PC-3 (cell line): Measurements from ENCODE around the gene SPIRE1. TPM values are rescaled to one million over a fixed set of nuclear protein-coding genes. Genes with fewer than 3 reads are reported as not detected.
A peak's percentile ranks its signal among the peaks of the same experiment; 100 is the strongest.

Experiments used
- ATAC-seq: fragments of 200-7000 bp; cut with Tn5 transposase; 2 replicates; pipeline ENCODE4 v1.9.1; 2020; ENCODE audit warnings: mild to moderate bottlenecking, moderate library complexity
- BruUV-seq: library from RNA; stranded (reverse); fragments of 400-500 nt; replicated peaks from 2 replicates; lab custom pipeline; 2021; lab: Mats Ljungman, UMichigan
- CTCF ChIA-PET: fragments of 300-600 bp; sonication (Branson Sonifier 250); formaldehyde crosslinking; loops from one replicate; lab custom pipeline; 2022; ENCODE audit warnings: antibody characterized with exemption; lab: Charles Lee
- POLR2A ChIA-PET: fragments of 300-600 bp; sonication (Branson Sonifier 250); formaldehyde crosslinking; loops from one replicate; lab custom pipeline; 2022; ENCODE audit warnings: antibody characterized with exemption; ENCODE audit not compliant: unreplicated experiment; lab: Charles Lee
- DNase-seq: peaks from one replicate; pipeline ENCODE4 v3.0.0-alpha.2; 2015
- H2AFZ ChIP-seq: fragments of 300-600 bp; sonication (generic); 2 replicates; pipeline ENCODE4 v1.6.0; 2016; ENCODE audit warnings: antibody characterized with exemption, low read length
- H3F3A ChIP-seq: fragments of 300-600 bp; sonication (generic); one replicate; pipeline ENCODE4 v1.6.0; 2017; ENCODE audit warnings: antibody characterized with exemption, low read length, control low read depth, mild to moderate bottlenecking; ENCODE audit not compliant: unreplicated experiment
- H3K27ac ChIP-seq: fragments of 300-600 bp; sonication (generic); 2 replicates; pipeline ENCODE4 v1.5.1; 2016; ENCODE audit warnings: mild to moderate bottlenecking, low read length
- H3K27me3 ChIP-seq: fragments of 300-600 bp; sonication (generic); 2 replicates; pipeline ENCODE4 v1.6.1; 2016; ENCODE audit warnings: low read length, mixed read lengths
- H3K36me3 ChIP-seq: fragments of 300-600 bp; sonication (generic); 2 replicates; pipeline ENCODE4 v1.6.1; 2016; ENCODE audit warnings: low read depth, mixed run types, low read length, mixed read lengths
- H3K4me1 ChIP-seq: fragments of 300-600 bp; sonication (generic); 2 replicates; pipeline ENCODE4 v1.5.1; 2016; ENCODE audit warnings: low read length; ENCODE audit not compliant: insufficient read depth
- H3K4me2 ChIP-seq: fragments of 300-600 bp; sonication (generic); 2 replicates; pipeline ENCODE4 v1.6.0; 2016; ENCODE audit warnings: low read length
- H3K4me3 ChIP-seq: fragments of 300-600 bp; sonication (generic); 2 replicates; pipeline ENCODE4 v1.5.1; 2016; ENCODE audit warnings: mild to moderate bottlenecking, low read length, mixed read lengths
- H3K79me2 ChIP-seq: fragments of 300-600 bp; sonication (generic); 2 replicates; pipeline ENCODE4 v1.6.1; 2017; ENCODE audit warnings: low read length, mixed read lengths
- H3K9ac ChIP-seq: fragments of 300-600 bp; sonication (generic); 2 replicates; pipeline ENCODE4 v1.6.0; 2016; ENCODE audit warnings: mild to moderate bottlenecking, low read length
- H3K9me2 ChIP-seq: fragments of 300-600 bp; sonication (generic); replicated peaks from 2 replicates; pipeline ENCODE4 v1.6.1; 2016; ENCODE audit warnings: mixed run types, low read length, mixed read lengths
- H3K9me3 ChIP-seq: fragments of 300-600 bp; sonication (generic); 2 replicates; pipeline ENCODE4 v1.6.1; 2016; ENCODE audit warnings: low read length, mixed read lengths
- H4K20me1 ChIP-seq: fragments of 300-600 bp; sonication (generic); 2 replicates; pipeline ENCODE4 v1.6.1; 2016; ENCODE audit warnings: low read length, mixed read lengths
- EZH2 ChIP-seq: fragments of 300-600 bp; sonication (generic); IDR thresholded peaks from one replicate; pipeline ENCODE4 v1.6.1; 2017; ENCODE audit warnings: antibody characterized with exemption, mild to moderate bottlenecking, low read length; ENCODE audit not compliant: unreplicated experiment
- EZH2phosphoT487 ChIP-seq: fragments of 300-600 bp; sonication (generic); IDR thresholded peaks from 2 replicates; pipeline ENCODE4 v1.6.1; 2018; ENCODE audit warnings: mild to moderate bottlenecking, antibody characterized with exemption, low read length, borderline replicate concordance
- intact Hi-C: fragments of 100-400 bp; cut with micrococcal nuclease; formaldehyde crosslinking; loops from 2 replicates; pipeline ENCODE4 v1.9.0; 2023
- total RNA-seq: library from RNA; depleted of rRNA; stranded (reverse); fragments of >200 nt; gene quantifications from 2 replicates; pipeline ENCODE4 v1.2.3, GENCODE V29; 2014
- TF ChIP-seq, protein P1 (sequence below): fragments of 300-600 bp; sonication (generic); conservative IDR thresholded peaks from 2 replicates; pipeline ENCODE4 v1.5.1; 2017; ENCODE audit warnings: antibody characterized with exemption, low read depth, mild to moderate bottlenecking, low read length

SPIRE1 gene
- total RNA-seq, 1 experiment from 2014 or later = 32.4 TPM

DNA sequence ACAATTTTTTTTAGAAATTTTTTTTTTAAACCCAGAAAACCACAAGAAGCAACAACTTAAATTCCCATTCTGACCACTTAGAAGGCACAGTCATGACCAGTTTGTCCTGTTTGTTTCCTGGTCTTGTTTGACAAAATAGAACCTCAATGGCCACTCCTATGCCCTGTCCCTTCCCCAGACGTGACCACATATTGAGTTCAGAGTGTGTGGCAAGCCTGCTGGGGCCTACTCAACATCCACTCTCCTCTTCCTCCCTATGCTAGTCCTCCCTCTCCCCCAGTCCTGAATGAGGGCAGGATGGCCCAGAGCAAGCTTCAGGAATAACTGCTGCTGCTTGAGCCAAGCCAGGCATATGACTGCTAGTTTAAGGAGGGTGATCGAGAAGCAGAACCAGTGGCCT lies 160.6 kb downstream of the SPIRE1 start:
- ChIA-PET CTCF (no interaction called here), POLR2A (no interaction called here)
- Histone ChIP-seq H3K9ac (no peak overlapping the region), H3K79me2 (no peaks in the 10 kb centered on the region), H3K27ac (no peak overlapping the region), H2AFZ (no peak overlapping the region), H3K9me2 (no peaks in the 10 kb centered on the region), H3F3A (no peaks in the 10 kb centered on the region), H4K20me1 (no peaks in the 10 kb centered on the region), H3K4me2 (no peak overlapping the region), H3K27me3 (no peaks in the 10 kb centered on the region), H3K36me3 (0 out of 2 replicates have a peak, but pooled peaks cover 4% of the 10 kb centered on the region), H3K9me3 (no peaks in the 10 kb centered on the region), H3K4me1 (no peaks in the 10 kb centered on the region), H3K4me3 (no peak overlapping the region)
- intact Hi-C loops = no loop called here
- DNase-seq = peak; percentile 12
- ATAC-seq = no peak; the same call in 1 of the 2 replicates
- BruUV-seq = no TSS peak
- TF ChIP-seq, protein P1, sequence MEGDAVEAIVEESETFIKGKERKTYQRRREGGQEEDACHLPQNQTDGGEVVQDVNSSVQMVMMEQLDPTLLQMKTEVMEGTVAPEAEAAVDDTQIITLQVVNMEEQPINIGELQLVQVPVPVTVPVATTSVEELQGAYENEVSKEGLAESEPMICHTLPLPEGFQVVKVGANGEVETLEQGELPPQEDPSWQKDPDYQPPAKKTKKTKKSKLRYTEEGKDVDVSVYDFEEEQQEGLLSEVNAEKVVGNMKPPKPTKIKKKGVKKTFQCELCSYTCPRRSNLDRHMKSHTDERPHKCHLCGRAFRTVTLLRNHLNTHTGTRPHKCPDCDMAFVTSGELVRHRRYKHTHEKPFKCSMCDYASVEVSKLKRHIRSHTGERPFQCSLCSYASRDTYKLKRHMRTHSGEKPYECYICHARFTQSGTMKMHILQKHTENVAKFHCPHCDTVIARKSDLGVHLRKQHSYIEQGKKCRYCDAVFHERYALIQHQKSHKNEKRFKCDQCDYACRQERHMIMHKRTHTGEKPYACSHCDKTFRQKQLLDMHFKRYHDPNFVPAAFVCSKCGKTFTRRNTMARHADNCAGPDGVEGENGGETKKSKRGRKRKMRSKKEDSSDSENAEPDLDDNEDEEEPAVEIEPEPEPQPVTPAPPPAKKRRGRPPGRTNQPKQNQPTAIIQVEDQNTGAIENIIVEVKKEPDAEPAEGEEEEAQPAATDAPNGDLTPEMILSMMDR = no peak
- no peak for TF ChIP-seq EZH2phosphoT487
- no peak for TF ChIP-seq EZH2

DNA sequence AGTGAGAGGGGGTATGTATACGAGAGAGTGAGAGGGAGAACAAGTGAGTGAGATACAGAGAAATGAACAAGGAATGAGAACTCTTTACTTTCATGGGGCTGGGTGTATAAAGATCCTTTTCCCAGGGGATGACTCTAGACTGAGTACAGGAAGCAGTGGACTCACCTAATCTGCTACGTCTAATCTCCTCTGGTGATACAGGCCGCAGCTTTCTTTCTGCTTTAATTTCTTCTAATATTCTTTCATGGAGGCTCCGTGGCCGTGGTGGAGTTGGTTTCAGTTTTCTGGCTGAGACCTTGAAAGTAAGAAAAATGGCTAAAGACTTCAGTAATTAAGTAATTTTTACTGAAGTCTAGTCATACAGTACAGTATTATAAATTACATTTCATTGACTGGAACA lies 165.0 kb downstream of the SPIRE1 start:
- Histone ChIP-seq H3K4me3 (no peak overlapping the region), H3K4me2 (no peak overlapping the region), H3F3A (no peaks in the 10 kb centered on the region), H3K27me3 (no peaks in the 10 kb centered on the region), H3K4me1 (no peaks in the 10 kb centered on the region), H3K9ac (no peak overlapping the region), H3K9me2 (no peaks in the 10 kb centered on the region), H3K79me2 (no peaks in the 10 kb centered on the region), H2AFZ (no peak overlapping the region), H3K27ac (no peak overlapping the region), H3K36me3 (peaks cover 9% of the 10 kb centered on the region; the same call in 1 of the 2 replicates), H4K20me1 (no peaks in the 10 kb centered on the region), H3K9me3 (no peaks in the 10 kb centered on the region)
- ChIA-PET POLR2A (no interaction called here), CTCF (no interaction called here)
- ATAC-seq (no peak), DNase-seq (no peak)
- intact Hi-C loops = no loop called here
- no peak for TF ChIP-seq EZH2
- TF ChIP-seq EZH2phosphoT487 = no peak
- TF ChIP-seq, protein P1 = no peak
- no TSS peak for BruUV-seq

DNA sequence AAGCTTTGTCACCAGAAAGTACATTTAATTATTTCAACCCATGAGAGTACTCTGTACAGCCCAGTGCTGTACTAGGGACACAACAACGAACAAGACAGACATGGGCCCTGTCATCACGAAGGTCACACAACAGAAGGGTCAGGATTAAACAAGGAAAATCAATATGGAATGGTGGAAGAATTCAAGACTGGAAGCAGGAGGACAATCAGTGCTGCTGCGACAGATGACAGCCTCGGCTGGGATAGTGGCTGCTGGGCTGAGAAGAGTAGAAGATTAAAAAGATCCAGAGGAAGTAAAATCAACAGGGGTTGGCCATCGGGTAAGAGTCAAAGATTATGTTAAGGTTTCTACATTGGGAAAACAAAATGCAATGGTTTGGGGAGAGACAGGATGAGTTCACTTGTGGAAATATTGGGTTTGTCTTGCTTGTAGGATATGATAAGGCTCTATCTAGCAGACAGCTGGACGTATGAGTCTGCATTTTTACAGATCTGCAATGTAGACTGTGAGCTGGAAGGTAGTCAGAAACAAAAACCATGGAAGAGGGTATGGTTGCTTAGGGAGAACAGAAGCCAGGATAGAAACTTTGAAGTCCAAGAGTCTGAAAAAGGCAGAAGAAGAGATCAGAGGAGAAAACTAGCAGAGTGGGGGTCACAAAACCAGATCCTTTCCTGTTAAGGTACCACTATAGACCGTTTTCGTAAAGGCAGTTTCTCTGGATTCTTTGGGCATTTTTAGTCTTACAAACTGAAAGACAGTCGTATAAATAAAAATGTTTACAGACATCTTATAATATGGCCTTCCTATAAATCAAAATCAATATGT lies 166.1 kb downstream of the SPIRE1 start:
- Histone ChIP-seq H4K20me1 (no peaks in the 10 kb centered on the region), H3F3A (no peaks in the 10 kb centered on the region), H3K27ac (no peak overlapping the region), H3K4me1 (no peaks in the 10 kb centered on the region), H3K9ac (no peak overlapping the region), H3K36me3 (peaks cover 9% of the 10 kb centered on the region; the same call in 1 of the 2 replicates), H3K79me2 (no peaks in the 10 kb centered on the region), H3K4me3 (no peak overlapping the region), H3K27me3 (no peaks in the 10 kb centered on the region), H3K9me3 (no peaks in the 10 kb centered on the region), H3K9me2 (no peaks in the 10 kb centered on the region), H2AFZ (no peak overlapping the region), H3K4me2 (no peak overlapping the region)
- ATAC-seq (no peak), DNase-seq (no peak)
- ChIA-PET POLR2A (no interaction called here), CTCF (interaction anchor here (0.8 kb wide), 1 partner anchor 13 kb away, joined by 3 read pairs; no protein-coding TSS in a partner anchor)
- intact Hi-C loops = no loop called here
- BruUV-seq = TSS peak; percentile 4
- TF ChIP-seq EZH2phosphoT487 = no peak
- TF ChIP-seq, protein P1 = no peak
- no peak for TF ChIP-seq EZH2
